NCI-H446 treated with DMSO at 0.1 percent for 48 hours (cell line): ENCODE results near the gene CORO2B.

ENCODE experiments used
- DNase-seq: peaks from one replicate; lab custom pipeline; 2025; lab: John Stamatoyannopoulos, UW

The CORO2B gene

DNA sequence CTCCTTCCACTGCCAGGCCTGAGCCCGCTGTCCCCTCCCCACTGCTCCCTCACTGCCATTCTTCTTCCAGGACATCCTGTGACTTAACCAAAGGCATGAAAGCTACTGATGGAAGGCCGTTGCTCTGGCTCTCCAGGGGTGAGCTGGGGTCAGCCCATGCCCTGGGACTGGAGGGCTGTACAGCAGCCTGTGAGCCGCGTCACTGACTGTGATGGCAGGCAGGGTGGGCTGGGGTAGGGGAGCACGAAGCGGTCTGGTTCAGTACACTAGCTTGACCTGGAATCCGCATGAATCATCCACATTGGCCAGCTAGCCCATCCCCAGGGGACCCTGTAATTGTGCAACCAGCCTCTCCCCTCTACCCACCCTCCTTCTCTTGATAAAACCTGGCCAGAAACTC lies 30.8 kb downstream of the CORO2B start:
- DNase-seq = no peak

DNA sequence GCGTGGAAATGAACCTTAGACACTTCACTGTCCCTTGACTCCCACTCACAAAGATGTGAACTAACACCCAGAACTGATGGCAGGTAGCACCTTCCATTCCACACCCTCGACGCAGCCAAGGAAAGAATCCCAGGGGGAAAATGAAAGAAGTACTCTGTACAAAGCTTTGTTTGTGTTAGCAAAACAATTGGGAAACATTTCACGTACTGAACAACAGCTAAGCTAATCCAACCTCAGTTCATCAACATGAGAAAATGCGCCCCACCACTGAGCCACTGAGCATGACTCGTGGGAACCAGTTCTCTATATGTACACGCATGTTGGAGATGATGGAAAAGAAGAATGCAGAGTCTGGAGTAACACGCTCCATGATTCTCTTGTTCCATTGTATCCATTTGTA lies 32.0 kb downstream of the CORO2B start:
- DNase-seq = no peak

DNA sequence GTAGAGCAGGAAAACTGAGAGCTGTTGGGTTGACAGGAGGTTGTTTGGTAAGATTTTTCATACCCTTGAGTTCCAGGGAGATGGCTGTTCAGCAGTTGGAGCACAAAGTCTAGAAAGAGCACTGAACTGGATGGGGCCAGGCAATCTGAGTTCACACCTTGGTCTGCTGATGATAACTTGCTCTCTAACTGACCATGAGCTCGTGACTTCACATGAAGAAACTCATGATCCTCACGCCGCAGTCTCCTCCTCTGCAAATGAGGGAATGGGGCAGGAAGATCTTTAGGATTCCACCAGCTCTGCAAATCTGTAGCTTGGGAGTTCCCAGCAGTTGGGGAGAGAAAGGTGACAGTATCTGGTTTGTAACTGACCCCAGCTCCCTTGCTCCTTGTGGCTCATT lies 33.7 kb downstream of the CORO2B start:
- no peak for DNase-seq

DNA sequence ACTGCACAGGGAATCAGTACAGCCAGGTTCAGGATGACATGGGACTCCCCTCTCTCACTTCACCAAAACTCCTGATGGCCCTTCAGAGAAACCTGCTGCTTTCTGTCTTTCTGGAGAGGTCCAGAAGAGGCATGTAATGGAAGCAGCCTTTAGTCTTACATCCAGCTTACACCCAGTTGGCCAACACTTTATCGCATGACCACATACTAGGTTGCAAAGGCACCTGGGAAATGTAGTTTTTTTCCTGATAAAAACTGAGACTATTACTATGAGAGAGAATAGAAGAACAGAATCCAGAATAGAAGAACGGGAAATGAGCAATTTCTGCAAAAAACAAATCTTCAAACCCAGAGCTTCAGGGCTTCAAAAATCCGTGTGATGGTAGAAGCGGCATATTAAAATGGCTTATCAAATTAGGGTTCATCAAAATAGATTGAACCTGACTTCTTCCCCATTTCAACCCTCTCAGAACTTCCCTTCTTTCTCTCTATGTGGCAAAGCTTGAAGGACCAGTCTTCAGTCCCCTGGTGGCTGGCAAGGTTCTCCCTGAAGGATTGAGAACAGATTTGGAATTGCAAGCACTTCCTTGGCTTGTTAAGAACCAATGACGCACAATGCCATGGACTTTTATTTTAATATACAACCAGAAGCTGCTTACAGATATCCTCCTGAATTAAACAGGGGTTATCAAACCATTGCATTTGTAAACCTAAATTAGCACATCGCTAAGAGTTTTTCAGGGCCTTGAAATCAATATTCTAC lies 34.4 kb downstream of the CORO2B start:
- no peak for DNase-seq

DNA sequence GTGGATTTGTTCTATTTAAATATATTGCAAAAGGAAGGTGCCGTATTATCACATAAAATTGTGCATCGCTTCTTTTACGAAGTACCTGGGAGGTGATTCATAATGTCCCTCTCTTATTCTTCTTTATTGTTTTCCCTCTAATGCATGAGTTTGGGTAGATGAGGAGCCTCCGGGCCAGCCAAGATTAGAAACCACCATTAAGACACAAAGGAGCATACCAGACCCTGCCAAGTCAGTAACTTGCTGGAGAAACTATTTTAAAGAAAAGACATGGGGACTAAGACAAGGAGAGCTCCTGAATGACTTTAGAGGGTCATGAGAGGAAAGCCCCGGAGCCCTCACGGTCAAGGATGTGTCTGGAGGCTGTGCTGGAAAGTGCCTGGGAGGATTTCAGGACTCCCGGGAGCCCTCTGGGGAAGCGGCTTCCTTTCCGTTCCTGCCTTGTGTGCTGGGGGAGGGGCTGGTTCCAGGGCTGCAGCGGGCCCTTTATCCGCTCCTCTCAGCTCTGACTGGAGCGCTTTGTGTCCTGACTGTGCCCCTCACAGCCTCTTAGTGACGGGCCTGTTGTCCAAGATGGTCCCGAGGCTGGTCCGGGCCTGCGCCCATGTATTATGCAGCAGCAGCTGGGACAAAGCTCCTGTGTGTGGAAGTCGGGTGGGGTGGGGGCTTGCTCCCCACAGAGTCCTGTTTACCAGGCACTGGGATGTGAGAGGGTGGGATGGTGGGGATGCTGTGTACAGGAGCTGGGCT lies 35.7 kb downstream of the CORO2B start:
- no peak for DNase-seq

DNA sequence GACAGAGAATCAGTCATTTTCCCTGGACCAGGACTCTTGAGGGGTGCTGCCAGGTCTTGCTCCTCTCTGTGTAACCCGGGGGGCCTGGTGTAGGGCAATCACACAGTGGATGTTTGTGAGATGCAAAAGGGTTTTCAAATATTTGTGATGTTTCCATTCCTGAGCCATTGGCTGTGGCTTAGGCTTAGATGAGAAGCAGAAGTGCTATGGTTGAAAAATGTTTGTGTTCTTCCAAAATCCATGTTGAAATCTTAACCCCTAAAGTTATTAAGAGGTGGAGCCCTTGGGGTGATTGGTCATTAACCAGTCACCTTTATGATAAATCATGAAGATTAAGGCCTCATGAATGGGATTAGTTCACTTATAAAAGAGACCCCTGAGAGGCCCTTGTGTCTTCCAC lies 36.5 kb downstream of the CORO2B start:
- no peak for DNase-seq

DNA sequence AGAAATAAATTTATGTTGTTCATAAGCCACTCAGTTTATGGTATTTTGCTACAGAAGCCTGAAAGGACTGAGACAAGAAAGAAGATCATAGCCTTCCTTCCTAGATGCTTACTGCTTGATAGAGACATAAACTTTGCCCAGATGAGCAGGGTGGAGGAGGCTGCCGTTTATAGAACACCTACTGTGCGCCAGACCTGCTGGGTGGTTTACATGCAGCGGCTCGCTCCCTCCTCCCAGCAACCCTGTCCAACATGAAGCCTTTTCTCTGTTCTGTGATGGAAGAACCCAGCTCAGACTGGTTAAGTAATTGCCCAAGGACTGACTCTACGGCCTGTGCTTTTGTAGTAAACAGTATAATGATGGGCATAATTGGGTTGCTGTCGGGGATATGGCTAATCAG lies 37.0 kb downstream of the CORO2B start:
- no peak for DNase-seq

DNA sequence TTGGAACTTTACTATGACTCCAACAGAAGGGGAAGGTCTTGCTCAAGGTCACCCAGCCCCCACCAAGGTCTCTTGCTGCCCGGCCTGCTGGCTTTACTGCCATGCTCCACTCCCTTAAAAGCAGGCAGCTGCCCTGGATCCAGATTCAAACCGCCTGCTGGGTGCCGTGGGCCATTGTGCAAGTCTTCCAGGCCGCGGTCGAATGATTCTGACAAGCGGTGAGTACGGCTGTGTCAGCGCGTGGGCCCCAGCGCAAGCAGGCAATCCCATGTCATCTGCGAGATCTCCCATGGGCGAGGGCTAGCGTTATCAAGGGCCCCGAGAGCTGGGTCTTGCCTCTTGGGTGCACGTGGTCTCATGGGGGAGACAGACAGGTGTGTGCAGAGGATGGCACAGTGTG lies 37.6 kb downstream of the CORO2B start:
- DNase-seq = no peak

DNA sequence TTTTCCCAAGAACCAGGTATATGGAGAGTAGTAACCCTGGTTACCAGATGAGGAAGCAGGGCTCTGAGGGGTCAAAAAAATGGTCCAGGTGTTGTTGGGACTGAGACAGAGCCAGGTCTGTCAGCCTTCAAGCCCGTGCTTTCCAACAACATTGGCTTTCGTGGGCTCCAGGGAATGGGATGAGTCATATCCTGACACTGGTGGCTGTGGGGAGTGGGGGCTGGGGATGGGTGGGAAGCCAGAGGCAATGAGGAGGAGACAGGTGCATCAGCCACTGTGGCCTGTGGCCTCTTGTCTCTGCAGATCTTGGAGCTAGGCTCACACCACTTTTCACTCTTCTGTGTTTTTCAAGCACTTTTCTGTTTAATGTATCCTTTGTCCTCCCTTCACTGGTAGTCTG lies 38.2 kb downstream of the CORO2B start:
- DNase-seq = no peak

DNA sequence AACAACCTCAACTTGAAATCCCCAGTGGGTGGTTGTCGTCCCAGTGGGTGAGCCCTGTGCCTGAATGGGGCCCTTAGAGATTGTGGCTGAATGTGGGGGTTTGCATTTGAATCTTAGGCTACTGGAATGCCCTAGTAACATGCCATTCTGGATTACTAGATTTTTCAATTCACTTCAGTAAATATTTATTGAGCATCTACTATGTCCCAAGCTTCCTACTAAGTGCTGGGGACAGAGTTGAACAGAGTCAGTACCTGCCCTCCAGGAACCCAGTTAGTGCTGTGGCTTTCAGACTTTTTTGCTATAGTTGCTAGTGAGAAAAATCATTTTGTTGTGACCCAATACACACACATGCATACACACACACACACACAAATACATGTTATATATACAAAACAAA lies 39.0 kb downstream of the CORO2B start:
- no peak for DNase-seq

DNA sequence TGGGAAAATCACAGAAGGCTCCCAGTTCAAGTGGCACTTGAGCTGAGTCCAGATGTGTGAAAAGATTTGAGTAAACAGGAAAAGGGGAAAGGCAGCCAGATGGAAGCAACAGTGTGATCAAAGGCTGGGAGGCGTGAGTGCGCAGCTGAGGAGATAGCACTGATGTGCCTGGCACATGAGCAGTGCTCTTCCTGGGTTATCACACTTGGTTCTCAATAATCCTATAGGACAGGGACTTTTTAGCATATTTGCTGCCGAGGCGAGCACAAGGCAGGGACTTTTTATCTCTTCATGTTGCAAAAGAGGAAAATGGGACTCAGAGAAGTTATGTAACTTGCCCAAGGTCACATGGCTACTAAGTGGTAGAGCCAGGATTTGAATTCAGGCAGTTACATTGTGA lies 39.6 kb downstream of the CORO2B start:
- DNase-seq = peak; percentile 27

DNA sequence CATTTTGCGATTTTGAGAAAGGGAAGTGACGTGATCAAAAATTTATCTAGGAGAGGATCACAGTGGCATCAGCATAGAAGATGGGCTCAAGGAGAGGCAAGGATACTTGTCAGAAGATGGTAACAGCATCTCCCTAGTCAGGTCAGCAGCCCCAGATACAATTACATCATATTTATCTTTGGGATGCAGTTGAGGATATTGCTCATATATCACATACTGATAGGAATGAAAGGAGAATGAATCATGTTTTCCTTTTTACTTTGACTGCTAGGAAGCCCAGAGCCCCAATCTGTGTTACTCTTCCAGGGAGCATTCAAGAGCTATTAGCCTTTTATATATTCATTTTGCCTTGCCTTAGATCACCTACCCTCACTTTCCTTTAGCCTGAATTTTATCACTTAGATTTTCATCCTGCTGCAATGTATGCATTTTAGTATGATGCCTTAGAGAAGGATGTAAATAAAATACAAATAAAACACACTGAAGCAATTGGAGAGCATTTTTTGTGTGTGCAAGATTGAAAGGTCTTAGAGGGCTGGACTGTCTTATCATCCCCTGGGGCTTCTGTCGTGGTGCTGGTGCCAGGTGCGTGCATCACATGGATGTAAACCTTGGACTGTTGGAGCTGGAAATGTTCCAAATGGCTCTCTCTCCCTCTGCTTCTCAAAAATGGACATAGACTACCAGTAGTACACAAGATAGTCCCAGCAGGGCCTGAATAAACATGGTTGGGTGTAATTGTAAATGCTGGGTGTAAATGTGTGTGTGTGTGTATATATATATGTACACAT lies 40.3 kb downstream of the CORO2B start:
- DNase-seq = no peak

DNA sequence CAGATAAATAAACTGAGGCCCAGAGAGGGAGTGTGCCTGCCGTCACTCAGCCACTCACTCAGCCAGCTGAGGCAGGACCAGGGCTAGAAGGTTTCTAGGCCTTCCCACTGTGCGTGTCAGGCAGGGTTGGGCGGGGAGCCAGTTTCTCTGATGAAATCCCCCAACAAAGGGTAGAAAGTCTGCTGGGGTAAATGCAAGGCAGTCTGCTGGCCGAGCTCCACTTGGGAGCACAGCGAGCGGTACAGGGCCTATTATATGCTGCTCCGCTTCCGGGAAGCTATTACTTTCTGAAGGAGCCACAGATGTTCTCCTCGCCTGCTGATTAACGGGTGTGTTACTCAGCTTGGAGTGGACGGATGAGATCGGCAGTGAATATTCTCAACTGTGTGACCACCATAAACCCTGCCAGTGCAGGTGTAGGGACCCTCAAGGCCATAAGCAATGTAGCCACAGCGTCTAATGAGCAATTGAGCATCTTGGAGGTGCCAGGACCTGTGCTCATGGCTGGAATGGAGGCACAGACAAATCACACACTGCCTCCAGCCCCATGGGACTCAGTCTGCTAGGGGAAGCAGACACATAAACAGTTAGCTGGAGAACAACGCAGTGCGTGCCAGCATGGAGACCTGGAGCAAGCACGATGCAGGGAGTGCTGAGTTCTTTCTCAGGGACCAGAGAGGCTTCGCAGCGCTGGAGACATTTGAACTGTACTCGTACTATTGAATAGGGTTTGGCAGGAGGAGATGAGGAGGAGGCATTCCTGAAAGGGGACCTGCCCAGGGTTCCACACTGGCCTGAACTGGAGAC lies 42.1 kb downstream of the CORO2B start:
- peak; percentile 95 for DNase-seq

DNA sequence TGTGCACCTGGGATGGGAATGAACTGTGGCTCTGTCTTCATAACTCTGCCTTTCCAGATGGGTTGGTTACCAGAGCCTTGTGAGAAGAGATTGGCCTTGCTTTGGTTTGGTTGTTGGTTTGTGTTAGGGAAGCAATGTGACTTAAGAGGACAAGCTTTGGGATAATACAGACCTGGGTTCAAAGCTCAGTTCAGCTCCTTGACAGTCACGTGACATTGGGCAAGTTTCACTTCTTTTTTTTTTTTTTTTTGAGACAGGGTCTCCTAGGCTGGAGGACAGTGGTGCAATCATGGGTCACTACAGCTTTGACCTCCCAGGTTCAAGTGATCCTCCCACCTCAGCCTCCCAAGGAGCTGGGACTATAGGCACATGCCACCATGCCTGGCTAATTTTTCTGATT lies 42.7 kb downstream of the CORO2B start:
- no peak for DNase-seq

DNA sequence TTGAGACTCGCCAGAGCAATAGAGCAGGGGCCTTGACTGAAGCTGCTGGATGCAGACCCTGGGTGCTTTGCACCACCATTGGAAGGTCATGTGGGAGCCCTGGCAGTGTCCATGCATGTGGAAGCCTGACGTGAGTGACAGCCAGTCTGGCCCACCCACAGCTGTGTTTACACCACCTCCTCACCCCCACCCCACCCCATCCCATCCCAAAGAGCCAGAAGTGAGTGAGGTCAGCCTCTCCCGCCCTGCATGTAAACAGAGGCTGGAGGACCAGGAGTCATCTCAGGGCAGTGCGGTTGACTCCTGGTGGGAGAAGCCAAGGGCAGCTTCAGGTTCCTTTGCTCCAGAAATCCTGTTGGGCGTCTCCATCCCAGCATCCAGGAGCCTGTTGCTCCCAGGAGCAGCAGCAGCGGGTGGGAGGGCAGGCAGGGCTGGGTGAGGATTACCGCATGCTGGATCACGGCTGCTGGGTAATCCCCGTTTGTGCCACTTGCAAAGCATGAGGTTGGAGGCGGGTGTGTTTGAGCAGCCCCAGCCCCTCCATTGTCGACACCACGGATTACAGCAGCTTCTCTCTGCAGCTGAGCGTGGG lies 44.6 kb downstream of the CORO2B start:
- no peak for DNase-seq

DNA sequence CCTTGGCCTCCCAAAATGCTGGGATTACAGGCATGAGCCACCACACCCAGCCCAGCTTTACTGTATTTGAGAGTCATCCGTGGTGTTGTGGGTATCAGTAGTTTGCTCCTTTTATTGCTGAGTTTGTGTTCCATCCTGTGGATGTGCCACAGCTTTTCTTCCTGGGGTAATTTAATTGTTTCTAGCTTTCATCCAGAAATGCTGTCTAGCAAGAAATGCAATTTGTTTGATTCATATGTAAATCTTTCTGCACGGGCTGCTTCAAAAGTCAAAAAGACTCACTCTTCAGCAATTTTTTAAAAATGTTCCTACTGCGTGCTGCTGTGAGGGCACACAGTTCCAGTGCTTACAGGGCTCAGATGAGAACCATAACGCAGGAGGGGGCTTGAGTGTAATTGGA lies 47.1 kb downstream of the CORO2B start:
- no peak for DNase-seq

DNA sequence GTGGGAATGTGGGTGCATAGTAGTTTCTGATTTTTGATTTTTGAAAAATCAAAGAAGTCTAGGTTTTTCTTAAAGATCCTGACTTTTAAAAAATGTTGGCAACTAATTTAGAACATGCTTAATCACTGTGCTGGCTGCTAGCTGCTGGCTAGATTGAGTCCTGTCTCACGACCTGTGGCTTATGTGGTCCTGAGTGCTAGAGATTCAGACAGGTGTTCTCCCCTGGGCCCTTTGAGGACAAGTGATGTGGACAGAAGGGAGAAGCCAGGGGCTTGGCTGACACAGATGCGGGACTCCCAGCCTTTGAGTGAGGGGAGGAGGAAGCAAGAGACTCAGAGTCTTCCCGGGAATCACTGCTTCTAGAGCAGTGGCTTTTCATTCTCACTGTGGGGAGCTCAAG lies 47.5 kb downstream of the CORO2B start:
- DNase-seq = no peak

DNA sequence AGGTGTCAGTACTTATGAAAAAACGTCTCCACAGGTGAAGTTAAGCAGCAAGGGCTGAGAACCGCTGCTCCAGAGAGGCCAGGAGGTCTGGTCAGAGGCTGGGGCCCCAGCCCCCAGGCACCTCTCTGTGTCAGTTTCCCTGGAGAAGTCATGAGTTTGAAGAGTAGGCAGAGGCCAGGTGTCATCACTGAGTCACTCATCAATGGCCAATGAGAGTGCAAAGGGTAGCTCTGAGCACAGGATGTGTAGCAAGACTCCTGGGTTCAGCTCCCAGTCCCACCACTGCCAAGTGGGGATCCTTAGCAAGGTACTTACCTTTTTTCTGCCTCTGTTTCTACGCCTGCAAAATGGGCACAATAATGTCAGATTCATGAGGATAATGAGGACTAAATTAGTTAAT lies 47.9 kb downstream of the CORO2B start:
- DNase-seq = no peak

DNA sequence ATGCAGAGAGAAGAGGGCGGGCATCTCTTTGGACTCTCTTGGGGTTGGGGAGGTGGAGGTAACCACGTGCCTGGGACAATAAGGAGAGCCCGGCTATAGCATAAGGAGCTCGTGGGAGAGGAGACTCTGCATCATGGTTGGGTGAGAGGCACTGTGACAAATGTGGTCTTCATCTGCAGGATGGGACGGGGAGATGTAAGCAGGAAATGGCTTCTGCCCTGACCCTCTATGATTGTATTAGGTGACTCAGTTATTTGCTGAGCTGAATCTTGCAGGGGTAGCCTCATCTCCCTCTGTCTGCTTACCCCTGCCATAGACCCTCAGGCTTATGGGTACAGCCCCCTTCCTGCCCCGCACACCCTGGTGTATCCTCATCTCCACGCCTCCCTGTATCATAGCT lies 48.7 kb downstream of the CORO2B start:
- DNase-seq = no peak

DNA sequence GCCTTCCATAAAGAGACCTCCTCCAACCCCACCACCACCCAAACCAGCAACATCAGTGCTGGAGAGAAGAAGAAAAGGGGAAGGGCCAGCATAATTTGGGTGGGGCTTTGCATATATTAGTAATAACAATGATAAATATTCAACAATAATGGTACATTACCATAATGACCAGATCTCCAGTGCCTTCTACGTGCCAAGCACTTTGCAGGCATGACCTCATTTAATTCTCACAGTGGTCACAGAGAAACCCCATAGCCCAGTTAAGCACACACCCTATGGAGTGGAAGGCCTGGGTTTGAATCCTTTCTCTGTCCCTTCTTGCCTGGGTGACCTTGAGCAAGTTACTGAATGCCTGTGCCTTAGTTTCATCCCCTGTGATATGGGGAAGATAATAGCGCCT lies 49.2 kb downstream of the CORO2B start:
- DNase-seq = no peak

DNA sequence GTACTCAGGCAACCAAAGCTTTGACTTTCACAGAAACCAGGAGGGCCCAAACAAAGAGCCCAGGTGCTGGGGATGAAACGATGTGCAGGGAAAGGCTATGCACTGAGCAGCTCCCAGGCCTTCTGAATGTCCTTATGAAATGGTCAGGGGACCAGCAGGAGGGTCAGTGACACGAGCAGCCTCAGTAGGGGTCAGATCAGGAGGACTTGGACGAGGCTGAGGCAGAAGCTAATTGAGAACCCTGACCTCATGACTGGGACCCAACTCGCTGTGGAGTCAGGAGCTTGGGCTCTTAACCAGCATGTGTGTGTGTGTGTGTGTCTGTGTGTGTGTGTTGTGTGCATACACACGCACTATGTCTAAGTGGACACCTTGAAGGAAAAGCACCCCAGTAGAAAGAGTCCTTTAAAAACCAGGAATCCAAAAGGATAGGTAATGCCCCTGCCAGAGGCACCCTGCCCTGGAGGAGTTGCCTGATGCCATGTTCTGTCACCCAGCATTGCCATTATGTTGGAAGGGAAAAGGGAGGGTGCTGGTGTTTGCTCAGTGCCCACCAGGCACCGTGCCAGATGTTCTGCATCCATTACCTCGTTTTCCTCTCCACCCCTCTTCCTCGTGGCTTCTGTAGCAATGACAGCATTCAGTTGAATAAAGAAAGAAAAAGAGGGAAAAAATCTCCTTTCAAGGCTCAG lies 50.9 kb downstream of the CORO2B start:
- no peak for DNase-seq
